H1 (cell line): ENCODE results near the gene MRE11.

ENCODE experiments used
- EP300 ChIP-seq, 2 experiments: IDR thresholded peaks; 1 replicate in 1 of 2; 2 replicates in 1 of 2; pipeline ENCODE4 v1.6.1; 2011 to 2012; ENCODE audit warnings: low read depth in 2 of 2, low read length in 2 of 2, mild to moderate bottlenecking in 2 of 2, borderline replicate concordance in 1 of 2, inconsistent platforms in 1 of 2, moderate library complexity in 1 of 2
- EZH2 ChIP-seq: fragments of 200-600 bp; sonication (generic); IDR thresholded peaks from 2 replicates; pipeline ENCODE4 v1.7.1; 2012; ENCODE audit warnings: low read depth, mild to moderate bottlenecking, moderate library complexity, low read length, inconsistent platforms; ENCODE audit not compliant: severe bottlenecking
- GTF2F1 ChIP-seq: IDR thresholded peaks from 2 replicates; pipeline ENCODE4 v1.6.1; 2012; ENCODE audit warnings: low read depth, low read length, improper control_type of control experiment, borderline replicate concordance
- JUND ChIP-seq: IDR thresholded peaks from 2 replicates; pipeline ENCODE4 v1.6.1; 2011; ENCODE audit warnings: mild to moderate bottlenecking, improper control_type of control experiment, low read length
- POLR2A ChIP-seq, 2 experiments: IDR thresholded peaks; 1 replicate in 1 of 2; 2 replicates in 1 of 2; pipeline ENCODE4 v1.6.1; 2011; ENCODE audit warnings: low read depth in 2 of 2, low read length in 2 of 2, mild to moderate bottlenecking in 2 of 2; ENCODE audit errors: control extremely low read depth in 1 of 2
- POLR2AphosphoS5 ChIP-seq: IDR thresholded peaks from 2 replicates; pipeline ENCODE4 v1.6.1; 2011; ENCODE audit warnings: low read depth, low read length
- RAD21 ChIP-seq, 2 experiments: IDR thresholded peaks in 1 of 2; conservative IDR thresholded peaks in 1 of 2; 2 replicates each; pipeline ENCODE4 v1.6.1; 2011; ENCODE audit warnings: low read depth in 2 of 2, low read length in 2 of 2, improper control_type of control experiment in 1 of 2, inconsistent platforms in 1 of 2, mild to moderate bottlenecking in 1 of 2, moderate library complexity in 1 of 2
- SAP30 ChIP-seq: fragments of 300-600 bp; sonication (generic); IDR thresholded peaks from 2 replicates; pipeline ENCODE4 v1.7.1; 2012; ENCODE audit warnings: low read length, moderate library complexity, mild to moderate bottlenecking, inconsistent platforms; ENCODE audit not compliant: insufficient read depth, insufficient replicate concordance
- SUZ12 ChIP-seq: fragments of 200-600 bp; sonication (generic); IDR thresholded peaks from 2 replicates; pipeline ENCODE4 v1.6.1; 2012; ENCODE audit warnings: mild to moderate bottlenecking, inconsistent platforms, low read length, moderate library complexity, mixed read lengths
- TCF12 ChIP-seq: IDR thresholded peaks from 2 replicates; pipeline ENCODE4 v1.6.1; 2011; ENCODE audit warnings: low read depth, mild to moderate bottlenecking, low read length
- TF ChIP-seq, protein P1 (sequence below): IDR thresholded peaks from 2 replicates; pipeline ENCODE4 v1.6.1; 2012; ENCODE audit warnings: inconsistent platforms
- TF ChIP-seq, protein P2 (sequence below), 3 experiments: IDR thresholded peaks; 1 replicate in 2 of 3; 2 replicates in 1 of 3; pipeline versions ENCODE4 v1.5.1 to v1.6.1; 2011; ENCODE audit warnings: low read length in 3 of 3, mild to moderate bottlenecking in 3 of 3, inconsistent platforms in 2 of 3, low read depth in 1 of 3, moderate library complexity in 1 of 3; ENCODE audit not compliant: insufficient read depth in 1 of 3; ENCODE audit errors: control extremely low read depth in 1 of 3

- no peak for TF ChIP-seq POLR2A (IDR thresholded peaks at IDR 0.05; ENCODE audit: control extremely low read depth in 1 of 2, low read depth in 2 of 2, low read length in 2 of 2)
- TF ChIP-seq, protein P1, sequence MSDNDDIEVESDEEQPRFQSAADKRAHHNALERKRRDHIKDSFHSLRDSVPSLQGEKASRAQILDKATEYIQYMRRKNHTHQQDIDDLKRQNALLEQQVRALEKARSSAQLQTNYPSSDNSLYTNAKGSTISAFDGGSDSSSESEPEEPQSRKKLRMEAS = no peak
- TF ChIP-seq, protein P2, sequence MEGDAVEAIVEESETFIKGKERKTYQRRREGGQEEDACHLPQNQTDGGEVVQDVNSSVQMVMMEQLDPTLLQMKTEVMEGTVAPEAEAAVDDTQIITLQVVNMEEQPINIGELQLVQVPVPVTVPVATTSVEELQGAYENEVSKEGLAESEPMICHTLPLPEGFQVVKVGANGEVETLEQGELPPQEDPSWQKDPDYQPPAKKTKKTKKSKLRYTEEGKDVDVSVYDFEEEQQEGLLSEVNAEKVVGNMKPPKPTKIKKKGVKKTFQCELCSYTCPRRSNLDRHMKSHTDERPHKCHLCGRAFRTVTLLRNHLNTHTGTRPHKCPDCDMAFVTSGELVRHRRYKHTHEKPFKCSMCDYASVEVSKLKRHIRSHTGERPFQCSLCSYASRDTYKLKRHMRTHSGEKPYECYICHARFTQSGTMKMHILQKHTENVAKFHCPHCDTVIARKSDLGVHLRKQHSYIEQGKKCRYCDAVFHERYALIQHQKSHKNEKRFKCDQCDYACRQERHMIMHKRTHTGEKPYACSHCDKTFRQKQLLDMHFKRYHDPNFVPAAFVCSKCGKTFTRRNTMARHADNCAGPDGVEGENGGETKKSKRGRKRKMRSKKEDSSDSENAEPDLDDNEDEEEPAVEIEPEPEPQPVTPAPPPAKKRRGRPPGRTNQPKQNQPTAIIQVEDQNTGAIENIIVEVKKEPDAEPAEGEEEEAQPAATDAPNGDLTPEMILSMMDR (IDR thresholded peaks at IDR 0.05; ENCODE audit: control extremely low read depth in 1 of 3, insufficient read depth in 1 of 3, low read depth in 1 of 3, low read length in 3 of 3) = no peak
- TF ChIP-seq EP300 (IDR thresholded peaks at IDR 0.05; ENCODE audit: borderline replicate concordance in 1 of 2, low read depth in 2 of 2, low read length in 2 of 2) = no peak
- no peak for TF ChIP-seq SUZ12
- no peak for TF ChIP-seq GTF2F1
- no peak for TF ChIP-seq SAP30
- no peak for TF ChIP-seq POLR2AphosphoS5
- no peak for TF ChIP-seq EZH2
- no peak for TF ChIP-seq JUND
- TF ChIP-seq TCF12 = no peak
- TF ChIP-seq RAD21 (IDR thresholded peaks at IDR 0.05 in 1 of 2, conservative IDR thresholded peaks at IDR 0.05 in 1 of 2; ENCODE audit: low read depth in 2 of 2, low read length in 2 of 2) = no peak
These were observed 39.3 kb downstream of the MRE11 start for GRCh38 chr11:94454301-94454700.
